ENCODE results near the gene STARD5. TPM values are rescaled to one million over a fixed set of nuclear protein-coding genes. Genes with fewer than 3 reads are reported as not detected.

Gene STARD5
- total RNA-seq, 4 donors from 2014 or later = 4.9 to 7.1 (median 6.1) TPM

DNA sequence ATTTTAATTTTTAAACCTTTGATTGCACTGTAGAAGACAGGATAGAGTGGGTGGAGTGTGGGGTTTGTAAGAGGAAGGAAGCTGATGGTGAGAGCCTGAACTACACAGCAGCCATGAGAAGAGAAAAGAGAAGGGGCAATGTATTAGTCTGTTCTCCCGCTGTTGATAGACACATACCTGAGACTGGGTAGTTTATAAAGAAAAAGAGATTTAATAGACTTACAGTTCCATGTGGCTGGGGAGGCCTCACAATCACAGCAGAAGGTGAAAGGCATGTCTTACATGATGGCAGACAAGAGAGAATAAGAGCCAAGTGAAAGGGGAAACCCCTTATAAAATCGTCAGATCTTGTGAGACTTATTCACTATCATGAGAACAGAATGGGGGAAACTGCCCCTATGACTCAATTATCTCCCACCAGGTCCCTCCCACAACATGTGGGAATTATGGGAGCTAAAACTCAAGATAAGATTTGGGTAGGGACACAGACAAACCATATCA, 37.3 kb downstream of the STARD5 start:
- H3K36me3 ChIP-seq = peaks cover 0 to 33% (median 0%) of the 10 kb centered on the region in 3 donors
- peak overlapping the region in 1 of 4 donors; percentile 62 for H3K27ac ChIP-seq
- DNase-seq (ENCODE audit: low spot score in 2 of 2) = no peak
- H3K4me1 ChIP-seq = peaks cover 0 to 5% (median 0%) of the 10 kb centered on the region in 4 donors
- no peaks in the 10 kb centered on the region for H3K9me3 ChIP-seq
- no peak for TF ChIP-seq EP300 (IDR thresholded peaks at IDR 0.05)
- TF ChIP-seq POLR2A (IDR thresholded peaks at IDR 0.05) = no peak
- TF ChIP-seq, protein P1, sequence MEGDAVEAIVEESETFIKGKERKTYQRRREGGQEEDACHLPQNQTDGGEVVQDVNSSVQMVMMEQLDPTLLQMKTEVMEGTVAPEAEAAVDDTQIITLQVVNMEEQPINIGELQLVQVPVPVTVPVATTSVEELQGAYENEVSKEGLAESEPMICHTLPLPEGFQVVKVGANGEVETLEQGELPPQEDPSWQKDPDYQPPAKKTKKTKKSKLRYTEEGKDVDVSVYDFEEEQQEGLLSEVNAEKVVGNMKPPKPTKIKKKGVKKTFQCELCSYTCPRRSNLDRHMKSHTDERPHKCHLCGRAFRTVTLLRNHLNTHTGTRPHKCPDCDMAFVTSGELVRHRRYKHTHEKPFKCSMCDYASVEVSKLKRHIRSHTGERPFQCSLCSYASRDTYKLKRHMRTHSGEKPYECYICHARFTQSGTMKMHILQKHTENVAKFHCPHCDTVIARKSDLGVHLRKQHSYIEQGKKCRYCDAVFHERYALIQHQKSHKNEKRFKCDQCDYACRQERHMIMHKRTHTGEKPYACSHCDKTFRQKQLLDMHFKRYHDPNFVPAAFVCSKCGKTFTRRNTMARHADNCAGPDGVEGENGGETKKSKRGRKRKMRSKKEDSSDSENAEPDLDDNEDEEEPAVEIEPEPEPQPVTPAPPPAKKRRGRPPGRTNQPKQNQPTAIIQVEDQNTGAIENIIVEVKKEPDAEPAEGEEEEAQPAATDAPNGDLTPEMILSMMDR (IDR thresholded peaks at IDR 0.05) = no peak
- H3K4me3 ChIP-seq = no peak overlapping the region
- 55 to 87% methylated on average over 2 of the region's 2 CpGs for WGBS, 2 donors
- no peaks in the 10 kb centered on the region for H3K27me3 ChIP-seq

DNA sequence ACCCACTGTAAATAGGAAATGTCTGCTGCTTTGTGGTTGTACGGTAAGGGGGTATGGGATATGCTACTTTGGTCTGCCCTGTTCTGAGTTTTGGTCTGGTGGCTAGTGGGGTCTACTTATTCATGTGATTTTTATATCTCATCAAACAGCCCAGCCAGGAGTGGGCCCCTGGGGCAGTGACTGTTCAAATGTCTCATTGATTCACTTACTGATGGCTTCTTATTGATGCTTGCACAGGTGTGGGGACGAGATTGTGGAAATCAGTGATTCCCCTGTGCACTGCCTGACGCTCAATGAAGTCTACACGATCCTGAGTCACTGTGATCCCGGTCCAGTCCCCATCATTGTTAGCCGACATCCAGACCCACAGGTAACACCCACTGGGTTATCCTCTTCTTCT, 38.5 kb downstream of the STARD5 start:
- Histone ChIP-seq H3K4me3 (no peak overlapping the region), H3K27me3 (no peaks in the 10 kb centered on the region), H3K9me3 (no peaks in the 10 kb centered on the region), H3K27ac (no peak overlapping the region), H3K4me1 (peaks cover 0 to 7% (median 0%) of the 10 kb centered on the region in 4 donors), H3K36me3 (peaks cover 0 to 43% (median 0%) of the 10 kb centered on the region in 3 donors)
- WGBS, 2 donors = 91 to 94% methylated on average over 6 of the region's 6 CpGs
- no peak for DNase-seq (ENCODE audit: low spot score in 2 of 2)
- TF ChIP-seq POLR2A (IDR thresholded peaks at IDR 0.05) (no peak), EP300 (IDR thresholded peaks at IDR 0.05) (no peak)
- TF ChIP-seq, protein P1 (IDR thresholded peaks at IDR 0.05) = no peak

DNA sequence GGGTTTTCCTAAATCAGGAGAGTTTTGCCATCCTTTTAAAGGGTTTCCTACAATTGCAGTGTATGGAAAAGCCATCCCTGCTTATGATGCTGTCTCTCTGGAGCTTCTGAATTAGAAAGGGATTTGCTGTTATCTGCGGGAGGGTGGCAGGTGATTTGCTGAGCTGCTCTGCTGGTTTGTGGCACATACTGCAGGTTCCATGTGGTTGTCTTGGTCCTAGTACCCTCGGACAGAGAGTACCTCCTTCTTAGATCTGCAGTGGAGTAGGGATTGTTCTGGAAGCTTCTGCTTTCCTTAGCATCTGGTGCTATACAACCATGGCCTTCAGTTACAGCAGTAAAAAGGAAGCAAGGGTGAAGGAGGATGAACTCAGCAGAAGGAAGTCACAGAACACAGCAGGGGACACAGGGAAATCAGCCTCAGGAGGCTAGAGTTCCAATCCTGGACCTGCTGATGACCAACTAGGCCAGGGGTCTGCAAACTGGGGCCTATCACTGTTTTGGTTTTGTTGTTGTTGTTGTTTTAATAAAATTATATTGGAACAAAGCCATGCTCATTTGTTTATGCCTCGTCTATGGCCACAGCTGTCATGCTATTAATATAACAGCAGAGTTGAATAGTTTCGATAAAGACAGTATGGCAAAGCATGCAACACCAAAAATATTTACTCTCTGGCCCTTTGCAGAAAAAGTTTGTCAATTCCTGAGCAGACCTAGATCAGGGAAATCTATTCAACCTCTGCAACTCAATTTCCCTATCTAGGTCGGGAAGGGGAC, 39.5 kb downstream of the STARD5 start:
- no peak for DNase-seq (ENCODE audit: low spot score in 2 of 2)

DNA sequence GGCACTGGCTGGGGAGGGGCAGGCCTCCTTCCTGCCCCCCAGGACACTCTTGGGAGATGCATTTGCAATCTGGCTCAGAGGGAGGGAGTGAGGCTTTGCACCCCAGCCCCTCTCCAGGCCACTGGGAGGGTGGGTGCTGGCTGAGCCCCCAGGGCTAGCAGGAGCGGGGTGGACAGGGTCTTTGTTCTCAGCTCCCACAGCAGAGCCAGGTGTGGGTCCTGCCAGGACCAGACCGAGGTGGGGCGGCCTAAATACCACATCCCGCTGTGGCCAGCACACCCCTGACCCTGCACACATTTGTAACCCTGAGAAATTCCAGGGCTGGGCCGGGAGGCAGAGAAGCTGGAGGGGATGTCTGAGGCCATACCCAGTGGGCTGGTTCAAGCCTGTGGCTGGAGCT, 41.0 kb downstream of the STARD5 start:
- H3K4me3 ChIP-seq = no peak overlapping the region
- H3K4me1 ChIP-seq = peaks cover 0 to 18% (median 0%) of the 10 kb centered on the region in 4 donors
- TF ChIP-seq, protein P1 (IDR thresholded peaks at IDR 0.05) = no peak
- no peak for TF ChIP-seq EP300 (IDR thresholded peaks at IDR 0.05)
- TF ChIP-seq POLR2A (IDR thresholded peaks at IDR 0.05) = no peak
- H3K27me3 ChIP-seq = no peaks in the 10 kb centered on the region
- peaks cover 0 to 4% (median 0%) of the 10 kb centered on the region in 4 donors for H3K9me3 ChIP-seq
- H3K27ac ChIP-seq = no peak overlapping the region
- H3K36me3 ChIP-seq = peaks cover 0 to 52% (median 0%) of the 10 kb centered on the region in 3 donors
- no peak for DNase-seq (ENCODE audit: low spot score in 2 of 2)
- WGBS, 2 donors = 50 to 92% methylated on average over 5 of the region's 5 CpGs

More for the DNA sequence above, 39.5 kb downstream of the STARD5 start:
- H3K4me1 ChIP-seq = peaks cover 0 to 17% (median 0%) of the 10 kb centered on the region in 4 donors
- no peaks in the 10 kb centered on the region for H3K27me3 ChIP-seq
- no peaks in the 10 kb centered on the region for H3K9me3 ChIP-seq
- no peak overlapping the region for H3K27ac ChIP-seq
- TF ChIP-seq EP300 (IDR thresholded peaks at IDR 0.05) (no peak), POLR2A (IDR thresholded peaks at IDR 0.05) (no peak)
- TF ChIP-seq, protein P1 (IDR thresholded peaks at IDR 0.05) = no peak
- peaks cover 0 to 47% (median 0%) of the 10 kb centered on the region in 3 donors for H3K36me3 ChIP-seq
- 78 to 83% methylated on average over 5 of the region's 5 CpGs for WGBS, 2 donors
- H3K4me3 ChIP-seq = no peak overlapping the region

DNA sequence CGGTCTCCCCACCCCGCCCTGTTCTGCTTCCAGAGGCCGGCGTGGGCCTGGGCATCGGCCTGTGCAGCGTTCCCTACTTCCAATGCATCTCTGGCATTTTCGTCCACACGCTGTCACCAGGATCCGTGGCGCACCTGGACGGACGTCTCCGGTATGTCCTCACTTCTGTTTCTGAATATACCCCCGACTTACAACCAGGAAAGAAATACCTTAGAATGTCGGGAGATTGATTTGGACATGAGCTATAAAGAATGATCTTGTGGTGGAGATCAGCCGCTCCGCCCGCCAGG, 41.4 kb downstream of the STARD5 start:
- WGBS, 2 donors = 94 to 97% methylated on average over 18 of the region's 18 CpGs
- H3K36me3 ChIP-seq = peaks cover 0 to 49% (median 0%) of the 10 kb centered on the region in 3 donors
- no peak overlapping the region for H3K27ac ChIP-seq
- TF ChIP-seq EP300 (IDR thresholded peaks at IDR 0.05) (no peak), POLR2A (IDR thresholded peaks at IDR 0.05) (no peak)
- TF ChIP-seq, protein P1 (IDR thresholded peaks at IDR 0.05) = no peak
- H3K9me3 ChIP-seq = peaks cover 0 to 8% (median 0%) of the 10 kb centered on the region in 4 donors
- H3K27me3 ChIP-seq = no peaks in the 10 kb centered on the region
- H3K4me3 ChIP-seq = no peak overlapping the region
- peaks cover 0 to 18% (median 0%) of the 10 kb centered on the region in 4 donors for H3K4me1 ChIP-seq
- no peak for DNase-seq (ENCODE audit: low spot score in 2 of 2)

Data from tibial nerve (tissue), 4 donors.